OCI-LY3 (cell line): ENCODE data around the gene HAUS3.

ENCODE experiments used
- H2AFZ ChIP-seq: fragments of 200-600, 300-600 bp; shearing (Covaris generic); 2 replicates; pipeline ENCODE4 v1.6.0; 2014; ENCODE audit warnings: antibody characterized with exemption, low read depth, low read length
- H3K27ac ChIP-seq: fragments of 200-600, 300-600 bp; sonication (generic); 2 replicates; pipeline ENCODE4 v1.5.1; 2014; ENCODE audit warnings: mild to moderate bottlenecking, low read length, moderate library complexity, mixed read lengths
- H3K27me3 ChIP-seq: fragments of 200-600, 300-600 bp; sonication (generic); 2 replicates; pipeline ENCODE4 v1.6.1; 2014; ENCODE audit warnings: low read depth, low read length, mixed read lengths
- H3K36me3 ChIP-seq: fragments of 200-600, 300-600 bp; sonication (generic); replicated peaks from 2 replicates; pipeline ENCODE3; 2014; ENCODE audit warnings: low read depth, low read length, mixed read lengths
- H3K4me1 ChIP-seq: fragments of 300-600, 200-600 bp; sonication (generic); 2 replicates; pipeline ENCODE4 v1.6.1; 2014; ENCODE audit warnings: low read length, mixed read lengths
- H3K4me2 ChIP-seq: fragments of 200-600, 300-600 bp; sonication (generic); 2 replicates; pipeline ENCODE4 v1.6.1; 2014; ENCODE audit warnings: low read length, mixed read lengths
- H3K4me3 ChIP-seq: fragments of 300-600, 200-600 bp; sonication (generic); 2 replicates; pipeline ENCODE4 v1.5.1; 2014; ENCODE audit warnings: antibody characterized with exemption, mild to moderate bottlenecking, low read length, moderate library complexity
- H3K79me2 ChIP-seq: fragments of 300-600, 200-600 bp; shearing (Covaris generic); 2 replicates; pipeline ENCODE4 v1.6.1; 2014; ENCODE audit warnings: mild to moderate bottlenecking, low read length, mixed read lengths
- H3K9ac ChIP-seq: fragments of 300-600, 200-600 bp; shearing (Covaris generic); 2 replicates; pipeline ENCODE4 v1.6.0; 2014; ENCODE audit warnings: mild to moderate bottlenecking, low read length, moderate library complexity
- H3K9me3 ChIP-seq: fragments of 200-600, 300-600 bp; shearing (Covaris generic); 2 replicates; pipeline ENCODE4 v1.6.1; 2014; ENCODE audit warnings: low read length, mixed read lengths; ENCODE audit not compliant: insufficient read depth
- H4K20me1 ChIP-seq: fragments of 200-600, 300-600 bp; sonication (generic); 2 replicates; pipeline ENCODE4 v1.6.1; 2016; ENCODE audit warnings: low read length, mixed read lengths; ENCODE audit not compliant: insufficient read depth
- CTCF ChIP-seq: fragments of 200-600, 300-600 bp; sonication (generic); IDR thresholded peaks from 2 replicates; pipeline ENCODE4 v1.5.1; 2014; ENCODE audit warnings: antibody characterized with exemption, low read length, low read depth
- EZH2phosphoT487 ChIP-seq: fragments of 200-600 bp; shearing (Covaris generic); IDR thresholded peaks from 2 replicates; pipeline ENCODE4 v1.6.1; 2018; ENCODE audit warnings: antibody characterized with exemption, mixed run types, low read depth

HAUS3 gene

GRCh38 chr4:2281575-2282343 is 39.8 kb upstream of the HAUS3 start:
- H2AFZ ChIP-seq = peak overlapping the region; percentile 74; the same call in 1 of the 2 replicates
- H3K9ac ChIP-seq = no peak overlapping the region; the same call in 1 of the 2 replicates
- peak overlapping the region; percentile 44 for H3K4me2 ChIP-seq

GRCh38 chr4:2280531-2281300 is 38.8 kb upstream of the HAUS3 start:
- H3K27ac ChIP-seq = no peak overlapping the region
- no peak overlapping the region for H3K9ac ChIP-seq
- no peaks in the 10 kb centered on the region for H3K9me3 ChIP-seq
- H3K36me3 ChIP-seq = no peaks in the 10 kb centered on the region
- no peak overlapping the region for H3K4me2 ChIP-seq
- H3K4me3 ChIP-seq = no peak overlapping the region
- TF ChIP-seq CTCF (no peak), EZH2phosphoT487 (no peak)
- H3K4me1 ChIP-seq = peaks cover 14% of the 10 kb centered on the region
- H3K79me2 ChIP-seq = no peaks in the 10 kb centered on the region
- no peaks in the 10 kb centered on the region for H4K20me1 ChIP-seq
- H2AFZ ChIP-seq = no peak overlapping the region
- no peaks in the 10 kb centered on the region for H3K27me3 ChIP-seq

More at GRCh38 chr4:2281575-2282343, 39.8 kb upstream of the HAUS3 start:
- TF ChIP-seq CTCF (peak; percentile 43), EZH2phosphoT487 (no peak)
- Histone ChIP-seq H3K9me3 (no peaks in the 10 kb centered on the region), H3K79me2 (no peaks in the 10 kb centered on the region), H3K27me3 (no peaks in the 10 kb centered on the region), H3K27ac (peak overlapping the region; percentile 33), H3K36me3 (no peaks in the 10 kb centered on the region), H4K20me1 (no peaks in the 10 kb centered on the region), H3K4me3 (no peak overlapping the region), H3K4me1 (peaks cover 14% of the 10 kb centered on the region)

GRCh38 chr4:2277956-2278355 is 36.0 kb upstream of the HAUS3 start:
- TF ChIP-seq EZH2phosphoT487 = no peak
- no peak for TF ChIP-seq CTCF
- Histone ChIP-seq H3K4me3 (no peak overlapping the region), H3K36me3 (no peaks in the 10 kb centered on the region), H3K79me2 (no peaks in the 10 kb centered on the region), H2AFZ (no peak overlapping the region), H3K27me3 (no peaks in the 10 kb centered on the region), H4K20me1 (no peaks in the 10 kb centered on the region), H3K27ac (no peak overlapping the region), H3K9me3 (no peaks in the 10 kb centered on the region), H3K4me2 (no peak overlapping the region), H3K4me1 (peaks cover 14% of the 10 kb centered on the region), H3K9ac (no peak overlapping the region)

GRCh38 chr4:2276581-2277325 is 34.8 kb upstream of the HAUS3 start:
- no peaks in the 10 kb centered on the region for H3K9me3 ChIP-seq
- H3K4me1 ChIP-seq = peaks cover 7% of the 10 kb centered on the region
- H3K4me2 ChIP-seq = no peak overlapping the region
- TF ChIP-seq CTCF (no peak), EZH2phosphoT487 (no peak)
- no peak overlapping the region for H3K27ac ChIP-seq
- H3K27me3 ChIP-seq = no peaks in the 10 kb centered on the region
- no peak overlapping the region for H3K9ac ChIP-seq
- no peak overlapping the region for H2AFZ ChIP-seq
- no peaks in the 10 kb centered on the region for H4K20me1 ChIP-seq
- H3K4me3 ChIP-seq = no peak overlapping the region
- no peaks in the 10 kb centered on the region for H3K79me2 ChIP-seq
- no peaks in the 10 kb centered on the region for H3K36me3 ChIP-seq
